GM19463 (cell line): ENCODE data around the gene ADD1.
"Not testable (repeated sequence)": the region's sequence is repeated elsewhere in the genome, so short reads cannot be mapped to it uniquely, and the experiment has no call there.

Source experiments
- ATAC-seq: cut with Tn5 transposase; IDR thresholded peaks from one replicate; pipeline ENCODE4 v1.9.1; 2021; ENCODE audit warnings: mild to moderate bottlenecking, moderate library complexity; ENCODE audit not compliant: unreplicated experiment

The ADD1 gene

GRCh38 chr4:2915789-2916188 lies 72.1 kb downstream of the ADD1 start:
- ATAC-seq: no peak

- not testable (repeated sequence) for ATAC-seq
These were observed 73.1 kb downstream of the ADD1 start for GRCh38 chr4:2916696-2917095.

- ATAC-seq: not testable (repeated sequence)
These were observed 74.7 kb downstream of the ADD1 start for GRCh38 chr4:2918300-2918699.

- ATAC-seq: not testable (repeated sequence)
These were observed 75.1 kb downstream of the ADD1 start for GRCh38 chr4:2918714-2919113.

GRCh38 chr4:2922453-2923101 lies 78.9 kb downstream of the ADD1 start:
- not testable (repeated sequence) for ATAC-seq

DNA sequence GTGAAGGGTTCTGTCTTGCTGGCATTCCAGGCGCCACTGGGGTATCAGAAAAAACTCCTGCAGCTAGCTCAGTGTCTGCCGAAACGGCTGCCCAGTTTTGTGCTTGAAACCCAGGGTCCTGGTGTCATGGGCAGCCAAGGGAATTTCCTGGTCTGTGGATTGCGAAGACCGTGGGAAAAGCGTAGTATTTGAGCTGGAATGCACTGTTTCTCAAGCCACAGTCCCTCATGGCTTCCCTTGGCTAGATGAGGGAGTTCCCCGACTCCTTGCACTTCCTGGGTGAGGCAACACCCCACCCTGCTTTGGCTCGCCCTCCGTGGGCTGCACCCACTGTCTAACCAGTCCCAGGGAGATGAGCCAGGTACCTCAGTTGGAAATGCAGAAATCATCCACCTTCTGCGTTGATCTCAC lies 79.5 kb downstream of the ADD1 start:
- ATAC-seq: no peak

DNA sequence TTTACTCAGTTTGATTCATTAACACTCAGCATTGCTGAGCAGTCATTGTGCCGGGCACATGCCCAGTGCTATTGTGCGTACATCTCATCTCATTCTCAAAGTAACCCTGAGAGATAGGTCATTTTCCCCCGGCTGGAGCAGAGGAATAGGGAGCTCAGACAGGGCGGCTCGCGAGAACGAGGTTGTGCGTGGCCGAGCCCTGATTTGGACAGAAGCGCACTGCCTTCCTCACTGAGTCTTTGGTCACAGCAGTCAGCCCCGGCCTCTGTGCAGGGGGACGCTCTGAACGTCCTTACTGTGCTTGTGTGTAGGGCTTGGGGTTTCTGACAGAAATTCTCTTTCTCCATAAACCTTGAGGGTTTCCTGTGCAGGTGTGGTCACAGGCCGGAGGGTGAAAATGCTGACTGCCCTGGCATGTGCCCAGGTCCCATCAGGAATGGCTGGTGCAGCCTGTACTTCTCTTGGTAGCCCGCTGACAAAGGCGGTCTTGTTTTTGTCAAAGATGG lies 80.1 kb downstream of the ADD1 start:
- no peak for ATAC-seq

GRCh38 chr4:2924286-2924685 lies 80.6 kb downstream of the ADD1 start:
- ATAC-seq: no peak

GRCh38 chr4:2924765-2925301 lies 81.2 kb downstream of the ADD1 start:
- ATAC-seq: no peak

DNA sequence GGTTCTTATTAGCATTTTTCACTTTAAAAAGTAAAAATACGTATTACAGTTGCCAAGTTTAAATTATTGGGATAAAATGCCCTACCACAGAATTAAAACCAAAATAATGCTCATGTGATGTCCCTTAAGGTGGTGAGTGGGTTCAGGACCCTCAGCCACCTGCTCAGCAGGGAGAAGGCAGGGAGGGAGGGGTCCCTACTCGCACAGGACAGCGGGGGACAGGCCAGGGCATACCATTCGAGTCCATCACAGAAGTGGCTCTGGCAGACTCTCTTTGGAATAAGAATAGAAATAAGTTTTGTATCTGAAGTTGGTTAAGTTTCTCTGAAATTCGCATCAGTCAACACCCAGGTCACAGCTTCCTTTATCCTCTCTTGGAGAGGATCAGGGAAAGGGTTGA lies 81.9 kb downstream of the ADD1 start:
- ATAC-seq: no peak

DNA sequence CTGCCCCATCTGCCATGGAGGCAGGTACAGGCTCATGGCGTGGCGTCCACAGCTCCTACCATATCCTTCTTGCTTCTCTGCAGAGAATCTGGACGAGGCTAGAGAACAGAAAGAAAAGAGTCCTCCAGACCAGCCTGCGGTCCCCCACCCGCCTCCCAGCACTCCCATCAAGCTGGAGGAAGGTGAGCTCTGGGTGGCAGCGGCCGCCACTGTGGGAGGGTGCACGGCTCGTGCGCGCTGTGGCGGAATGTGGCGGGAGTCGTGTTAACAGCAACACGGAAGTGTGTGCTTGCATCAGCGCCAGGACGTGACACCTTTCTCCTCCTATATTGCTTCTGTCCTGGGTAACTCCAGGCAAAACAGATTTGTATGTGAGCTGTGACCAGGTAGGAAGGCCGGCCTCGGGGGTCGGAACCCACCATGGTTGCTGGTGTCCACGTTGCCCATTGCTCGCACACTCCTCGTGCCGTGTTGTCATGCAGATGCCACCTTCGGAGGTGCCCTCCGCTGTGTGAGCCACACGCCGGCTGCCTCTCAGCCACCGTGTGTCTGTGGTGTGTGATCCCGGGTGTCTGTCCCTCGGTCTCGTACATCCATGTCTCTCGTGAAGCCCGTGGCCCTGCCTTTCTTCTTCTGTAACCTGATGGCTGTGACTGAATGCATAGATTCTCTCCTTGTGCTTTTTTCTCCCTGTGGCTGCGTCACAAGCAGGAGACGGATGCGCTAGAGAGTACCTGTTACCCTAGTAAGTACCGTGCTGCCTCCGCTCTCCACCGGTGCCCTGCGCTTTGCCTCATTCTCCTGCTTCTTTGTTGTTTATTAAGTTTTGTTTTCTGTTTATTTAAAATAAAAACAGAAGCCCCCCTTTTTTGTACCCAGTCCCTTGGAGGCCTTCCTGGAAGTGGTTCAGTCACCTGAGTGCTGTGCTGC lies 82.6 kb downstream of the ADD1 start:
- no peak for ATAC-seq

DNA sequence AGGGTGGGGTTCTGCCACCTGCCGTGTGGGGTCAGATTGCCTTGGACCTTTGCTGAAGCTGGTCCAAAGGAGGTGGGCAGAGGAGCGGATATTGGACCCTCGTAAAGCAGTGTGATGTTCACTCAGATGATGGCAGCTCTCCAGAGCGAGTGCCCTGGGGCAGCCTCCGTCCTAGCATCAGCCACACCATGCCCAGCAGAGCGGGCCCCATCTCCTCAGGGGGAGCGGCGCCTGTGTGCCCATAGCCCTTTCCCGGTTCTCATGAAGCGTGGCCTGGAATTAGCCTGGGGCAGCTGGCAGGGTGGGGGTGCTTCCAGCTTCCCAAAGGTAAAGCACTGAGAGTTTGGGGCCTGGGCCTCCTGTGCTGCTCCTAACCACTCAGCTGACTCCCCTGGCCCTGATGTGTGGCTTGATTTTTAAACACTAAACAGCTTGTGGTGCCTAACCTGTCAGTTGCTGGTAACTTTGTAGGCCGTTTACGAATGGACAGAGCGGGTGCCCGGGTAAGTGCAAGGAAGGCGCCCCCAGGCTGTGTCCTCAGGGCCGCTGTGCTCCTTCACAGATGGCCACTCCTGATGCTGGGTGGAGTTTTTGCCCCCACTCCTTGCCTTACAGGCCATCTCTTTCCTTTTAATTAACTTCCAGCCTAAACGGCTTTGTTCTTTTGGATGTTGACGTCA lies 83.5 kb downstream of the ADD1 start:
- ATAC-seq: no peak

DNA sequence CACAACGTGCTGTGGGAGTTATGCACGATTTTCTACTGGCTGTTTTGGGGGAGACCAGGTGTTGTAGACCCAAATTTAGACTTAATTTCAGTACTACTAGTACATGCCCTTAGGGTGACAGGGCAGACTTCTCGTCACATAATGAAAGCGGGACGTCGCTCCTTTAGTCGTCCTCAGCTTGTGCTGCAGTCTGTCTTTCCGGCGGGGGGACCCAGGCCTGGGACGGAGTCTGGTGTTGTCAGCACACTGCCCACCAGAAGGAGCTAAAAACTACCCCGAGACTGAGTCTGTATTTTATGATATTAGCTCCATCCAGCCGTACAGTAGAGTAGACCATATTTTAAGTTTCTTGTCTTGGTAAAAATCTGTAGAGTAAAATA lies 84.0 kb downstream of the ADD1 start:
- ATAC-seq: no peak

GRCh38 chr4:2928242-2929176 lies 84.9 kb downstream of the ADD1 start:
- no peak for ATAC-seq

DNA sequence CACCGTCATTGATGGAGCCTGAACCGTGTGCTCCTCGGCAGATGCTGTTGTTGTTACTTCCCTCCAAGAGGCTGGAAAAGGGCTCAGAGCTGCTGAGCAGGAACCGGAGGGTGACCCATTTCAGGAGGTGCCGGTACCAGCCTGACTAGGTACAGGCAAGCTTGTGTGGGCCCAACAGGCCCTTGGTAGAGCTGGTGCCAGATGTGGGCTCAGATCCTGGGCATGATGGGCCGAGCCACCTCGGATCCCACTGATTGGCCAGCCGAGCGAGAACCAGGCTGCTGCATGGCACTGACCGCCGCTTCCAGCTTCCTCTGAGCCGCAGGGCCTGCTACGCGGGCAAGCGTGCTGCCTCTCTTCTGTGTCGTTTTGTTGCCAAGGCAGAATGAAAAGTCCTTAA lies 85.8 kb downstream of the ADD1 start:
- no peak for ATAC-seq

DNA sequence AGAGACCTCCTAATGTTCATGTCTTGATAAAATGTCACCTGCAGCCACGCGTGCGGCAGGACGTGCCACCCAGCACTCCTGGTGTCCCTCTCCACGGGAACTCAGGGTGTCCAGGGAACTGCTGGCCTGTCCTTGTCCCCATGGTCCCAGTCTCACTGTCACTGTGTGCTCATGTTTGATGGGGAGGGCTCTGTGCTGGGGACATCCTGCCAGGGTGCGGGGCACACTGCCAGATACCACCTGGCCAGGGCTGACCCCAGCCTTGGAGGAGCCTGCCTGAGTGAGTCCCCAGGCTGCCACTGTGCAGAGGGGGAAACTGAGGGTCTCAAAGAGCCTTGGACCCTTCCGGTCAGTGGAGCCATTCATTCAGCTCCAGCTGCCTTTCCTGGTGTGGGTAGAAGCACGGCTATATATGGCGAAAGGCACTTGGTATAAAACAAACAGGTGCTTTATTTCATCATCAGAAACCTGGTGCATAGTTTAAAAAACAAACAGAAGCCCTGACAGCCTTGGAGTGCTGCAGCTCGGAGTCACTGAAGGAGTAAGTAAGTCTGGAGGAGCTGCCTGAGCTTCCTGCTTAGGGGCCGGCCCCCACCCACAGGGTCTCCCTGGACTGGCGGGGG lies 86.6 kb downstream of the ADD1 start:
- ATAC-seq: no peak

DNA sequence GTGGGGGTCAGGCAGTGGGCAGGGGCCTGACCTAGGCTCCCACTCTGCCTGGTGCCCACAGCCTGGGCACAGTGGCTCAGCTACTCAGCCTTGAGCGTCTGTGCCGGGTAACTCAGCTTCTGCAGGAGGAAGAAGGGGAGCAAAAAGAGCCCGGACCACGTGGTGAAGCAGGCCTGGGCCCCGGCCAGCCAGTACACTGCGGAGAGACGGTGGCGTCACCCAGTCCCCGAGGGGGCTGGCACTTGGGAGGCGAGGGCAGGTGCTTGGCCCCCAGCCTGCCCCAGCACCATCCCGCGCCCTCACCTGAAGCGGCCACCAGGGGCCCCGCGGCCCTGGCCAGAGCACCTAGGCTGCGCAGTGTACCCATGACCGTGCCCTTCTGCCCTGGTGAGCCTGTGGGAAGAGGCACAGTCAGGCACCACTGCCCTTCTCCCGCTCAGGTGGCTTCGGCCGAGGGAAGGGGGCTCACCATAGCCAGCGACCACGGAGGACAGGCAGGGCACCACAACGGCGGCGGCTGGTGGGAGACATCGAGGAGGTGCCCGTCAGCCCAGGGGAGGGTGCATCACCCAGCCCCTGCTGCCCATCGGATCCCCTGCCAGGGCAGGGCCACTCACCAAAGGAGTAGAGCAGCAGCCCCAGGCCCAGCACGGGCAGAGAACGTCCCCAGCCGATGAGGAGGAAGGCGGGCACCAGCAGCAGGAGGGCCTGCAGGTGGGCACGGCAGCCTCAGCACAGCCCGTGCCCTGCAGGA lies 87.3 kb downstream of the ADD1 start:
- ATAC-seq: no peak

DNA sequence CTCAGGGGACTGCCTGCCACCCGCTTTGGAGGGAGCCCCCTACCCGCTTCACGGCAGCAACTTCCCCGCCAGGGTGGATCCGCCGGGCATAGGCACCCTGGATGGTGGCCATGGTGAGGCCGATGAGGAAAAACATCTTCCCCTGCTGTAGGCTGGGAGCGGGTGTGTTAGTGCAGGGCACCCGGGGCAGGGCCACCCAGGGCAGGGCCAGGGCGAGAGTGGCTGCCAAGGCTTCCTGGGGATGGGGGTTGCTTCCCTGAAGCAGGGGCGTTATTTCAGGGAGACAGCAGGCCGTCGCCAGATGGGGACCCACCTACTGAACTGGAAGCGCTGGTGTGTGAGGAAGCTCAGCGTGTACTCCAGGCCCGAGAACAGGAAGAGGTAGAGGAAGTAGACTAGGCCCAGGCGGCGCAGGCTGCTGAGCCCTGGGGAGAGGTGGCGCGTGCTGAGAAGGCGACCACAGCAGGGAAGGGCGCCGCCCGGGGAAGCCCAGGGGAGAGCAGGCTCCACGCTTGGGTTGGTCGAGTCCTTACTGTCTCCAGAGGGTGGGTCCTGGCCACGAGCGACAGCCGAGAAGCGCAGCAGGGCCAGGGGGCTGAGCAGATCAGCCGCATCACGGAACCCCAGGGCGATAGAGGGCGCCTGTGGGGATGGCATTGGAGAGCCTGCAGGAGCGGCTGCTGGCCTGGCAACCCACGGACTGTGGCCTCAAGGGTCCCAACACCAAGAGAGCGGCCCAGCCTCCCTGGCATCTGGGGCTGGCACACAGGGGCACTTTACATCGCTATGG lies 88.1 kb downstream of the ADD1 start:
- ATAC-seq: peak; percentile 49
